Astrocyte (in vitro differentiated cells and primary cell): Measurements from ENCODE around the gene ZC3H12A. TPM values are rescaled to one million over a fixed set of nuclear protein-coding genes. Genes with fewer than 3 reads are reported as not detected.

Experiments used
- DNase-seq: peaks from one replicate; pipeline ENCODE4 v3.0.0-alpha.2; 2010; ENCODE audit warnings: low read depth
- FAIRE-seq: peaks from 2 replicates; lab custom pipeline; 2011; peaks lifted over from hg19 to GRCh38; lab: Jason Lieb, UNC
- H2AFZ ChIP-seq: 2 replicates; pipeline ENCODE4 v1.6.0; 2012; ENCODE audit warnings: low read depth, low read length, inconsistent platforms
- H3K27ac ChIP-seq: 2 replicates; pipeline ENCODE4 v1.5.1; 2011; ENCODE audit warnings: low read depth, low read length, inconsistent platforms
- H3K27me3 ChIP-seq: 2 replicates; pipeline ENCODE4 v1.6.0; 2011; ENCODE audit warnings: low read length, inconsistent platforms; ENCODE audit not compliant: insufficient read depth
- H3K36me3 ChIP-seq: 2 replicates; pipeline ENCODE4 v1.5.1; 2011; ENCODE audit warnings: low read length, inconsistent platforms; ENCODE audit not compliant: insufficient read depth
- H3K4me1 ChIP-seq: 2 replicates; pipeline ENCODE4 v1.5.1; 2011; ENCODE audit warnings: low read length, inconsistent platforms; ENCODE audit not compliant: insufficient read depth
- H3K4me2 ChIP-seq: 2 replicates; pipeline ENCODE4 v1.6.0; 2012; ENCODE audit warnings: low read length, inconsistent platforms
- H3K4me3 ChIP-seq: 2 replicates; pipeline ENCODE4 v1.5.1; 2011; ENCODE audit warnings: low read depth, mild to moderate bottlenecking, low read length, inconsistent platforms; ENCODE audit not compliant: insufficient read depth
- H3K79me2 ChIP-seq: 2 replicates; pipeline ENCODE4 v1.6.0; 2012; ENCODE audit warnings: mild to moderate bottlenecking, low read length, inconsistent platforms; ENCODE audit not compliant: insufficient read depth
- H3K9ac ChIP-seq: 2 replicates; pipeline ENCODE4 v1.6.0; 2012; ENCODE audit warnings: mild to moderate bottlenecking, low read length, inconsistent platforms
- H3K9me3 ChIP-seq: 2 replicates; pipeline ENCODE4 v1.5.1; 2012; ENCODE audit warnings: low read depth, mild to moderate bottlenecking, low read length, inconsistent platforms; ENCODE audit not compliant: insufficient read depth
- H4K20me1 ChIP-seq: 2 replicates; pipeline ENCODE4 v1.6.0; 2012; ENCODE audit warnings: low read length, inconsistent platforms; ENCODE audit not compliant: insufficient read depth
- H3K27ac Mint-ChIP-seq: one replicate; pipeline ENCODE4 v1.8.0; 2021; ENCODE audit warnings: mild to moderate bottlenecking, mixed read lengths; ENCODE audit not compliant: unreplicated experiment
- H3K27me3 Mint-ChIP-seq: one replicate; pipeline ENCODE4 v1.8.0; 2021; ENCODE audit warnings: low read depth, mixed read lengths; ENCODE audit not compliant: unreplicated experiment
- H3K36me3 Mint-ChIP-seq: one replicate; pipeline ENCODE4 v1.8.0; 2021; ENCODE audit warnings: low read depth, mixed read lengths; ENCODE audit not compliant: unreplicated experiment
- H3K4me1 Mint-ChIP-seq: one replicate; pipeline ENCODE4 v1.8.0; 2021; ENCODE audit warnings: low read depth, mixed read lengths; ENCODE audit not compliant: unreplicated experiment
- H3K4me3 Mint-ChIP-seq: one replicate; pipeline ENCODE4 v1.8.0; 2021; ENCODE audit warnings: mild to moderate bottlenecking, moderate library complexity, mixed read lengths; ENCODE audit not compliant: unreplicated experiment
- H3K9me3 Mint-ChIP-seq: one replicate; pipeline ENCODE4 v1.8.0; 2021; ENCODE audit warnings: mild to moderate bottlenecking, mixed read lengths; ENCODE audit not compliant: unreplicated experiment
- EZH2 ChIP-seq: IDR thresholded peaks from 2 replicates; pipeline ENCODE4 v1.6.1; 2012; ENCODE audit warnings: mild to moderate bottlenecking, low read length, inconsistent platforms; ENCODE audit not compliant: insufficient read depth
- total RNA-seq: library from RNA; stranded (reverse); gene quantifications from 2 replicates; pipeline ENCODE4 v1.2.1, GENCODE V29; 2021
- TF ChIP-seq, protein P1 (sequence below): IDR thresholded peaks from 2 replicates; pipeline ENCODE4 v1.5.1; 2011; ENCODE audit warnings: low read depth, mild to moderate bottlenecking, inconsistent platforms, low read length, moderate library complexity; ENCODE audit not compliant: insufficient read depth

ZC3H12A gene
- total RNA-seq, 1 donor from 2014 or later, result 12.1 TPM

DNA sequence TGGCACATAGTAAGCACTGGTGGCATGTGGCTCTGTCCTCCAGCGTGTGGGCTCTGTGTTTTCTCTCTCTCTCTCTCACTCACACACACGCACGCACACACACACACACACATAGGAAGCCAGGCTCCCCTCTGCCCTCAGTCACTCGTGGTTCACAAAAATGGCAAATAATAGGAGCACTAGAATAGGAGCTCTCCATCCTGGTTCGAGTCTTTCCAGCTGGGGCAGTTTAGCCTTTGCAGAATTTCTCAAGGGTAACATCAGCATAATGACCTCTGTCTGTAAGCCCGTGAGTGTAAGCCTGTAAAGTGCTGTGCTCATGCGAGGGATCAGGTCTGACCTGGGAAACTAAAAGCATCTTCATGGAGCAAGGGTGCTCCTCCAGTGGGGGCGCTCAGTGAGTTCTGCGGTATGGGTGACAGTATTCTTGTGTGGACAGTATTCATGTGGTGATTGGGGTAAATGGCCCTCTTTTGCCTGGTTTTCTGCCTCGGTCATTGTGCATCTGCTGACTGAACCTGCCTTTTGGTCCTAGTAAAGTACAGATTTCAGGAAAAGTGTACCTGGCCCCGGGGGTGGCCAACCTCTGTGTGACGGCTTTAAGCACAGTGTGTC is 842 bp upstream of the ZC3H12A start:
- peaks cover 37% of the 10 kb centered on the region for H4K20me1 ChIP-seq
- TF ChIP-seq EZH2, result no peak
- TF ChIP-seq, protein P1, sequence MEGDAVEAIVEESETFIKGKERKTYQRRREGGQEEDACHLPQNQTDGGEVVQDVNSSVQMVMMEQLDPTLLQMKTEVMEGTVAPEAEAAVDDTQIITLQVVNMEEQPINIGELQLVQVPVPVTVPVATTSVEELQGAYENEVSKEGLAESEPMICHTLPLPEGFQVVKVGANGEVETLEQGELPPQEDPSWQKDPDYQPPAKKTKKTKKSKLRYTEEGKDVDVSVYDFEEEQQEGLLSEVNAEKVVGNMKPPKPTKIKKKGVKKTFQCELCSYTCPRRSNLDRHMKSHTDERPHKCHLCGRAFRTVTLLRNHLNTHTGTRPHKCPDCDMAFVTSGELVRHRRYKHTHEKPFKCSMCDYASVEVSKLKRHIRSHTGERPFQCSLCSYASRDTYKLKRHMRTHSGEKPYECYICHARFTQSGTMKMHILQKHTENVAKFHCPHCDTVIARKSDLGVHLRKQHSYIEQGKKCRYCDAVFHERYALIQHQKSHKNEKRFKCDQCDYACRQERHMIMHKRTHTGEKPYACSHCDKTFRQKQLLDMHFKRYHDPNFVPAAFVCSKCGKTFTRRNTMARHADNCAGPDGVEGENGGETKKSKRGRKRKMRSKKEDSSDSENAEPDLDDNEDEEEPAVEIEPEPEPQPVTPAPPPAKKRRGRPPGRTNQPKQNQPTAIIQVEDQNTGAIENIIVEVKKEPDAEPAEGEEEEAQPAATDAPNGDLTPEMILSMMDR, result no peak
- peak overlapping the region; percentile 100 for H3K4me2 ChIP-seq
- peaks cover 58% of the 10 kb centered on the region for H3K79me2 ChIP-seq
- H2AFZ ChIP-seq, result peak overlapping the region; percentile 87
- peak overlapping the region; percentile 92 for H3K27ac ChIP-seq
- H3K4me3 ChIP-seq, result peak overlapping the region; percentile 92
- Mint-ChIP-seq H3K27ac (peak overlapping the region; percentile 64), H3K4me1 (peaks cover 53% of the 10 kb centered on the region), H3K4me3 (peak overlapping the region; percentile 85), H3K36me3 (peaks cover 5% of the 10 kb centered on the region), H3K27me3 (no peaks in the 10 kb centered on the region), H3K9me3 (peaks cover 3% of the 10 kb centered on the region)
- DNase-seq (peak; percentile 16), FAIRE-seq (no peak)
- peak overlapping the region; percentile 89 for H3K9ac ChIP-seq
- peaks cover 74% of the 10 kb centered on the region for H3K4me1 ChIP-seq
- no peaks in the 10 kb centered on the region for H3K27me3 ChIP-seq
- no peaks in the 10 kb centered on the region for H3K9me3 ChIP-seq
- H3K36me3 ChIP-seq, result peaks cover 3% of the 10 kb centered on the region

DNA sequence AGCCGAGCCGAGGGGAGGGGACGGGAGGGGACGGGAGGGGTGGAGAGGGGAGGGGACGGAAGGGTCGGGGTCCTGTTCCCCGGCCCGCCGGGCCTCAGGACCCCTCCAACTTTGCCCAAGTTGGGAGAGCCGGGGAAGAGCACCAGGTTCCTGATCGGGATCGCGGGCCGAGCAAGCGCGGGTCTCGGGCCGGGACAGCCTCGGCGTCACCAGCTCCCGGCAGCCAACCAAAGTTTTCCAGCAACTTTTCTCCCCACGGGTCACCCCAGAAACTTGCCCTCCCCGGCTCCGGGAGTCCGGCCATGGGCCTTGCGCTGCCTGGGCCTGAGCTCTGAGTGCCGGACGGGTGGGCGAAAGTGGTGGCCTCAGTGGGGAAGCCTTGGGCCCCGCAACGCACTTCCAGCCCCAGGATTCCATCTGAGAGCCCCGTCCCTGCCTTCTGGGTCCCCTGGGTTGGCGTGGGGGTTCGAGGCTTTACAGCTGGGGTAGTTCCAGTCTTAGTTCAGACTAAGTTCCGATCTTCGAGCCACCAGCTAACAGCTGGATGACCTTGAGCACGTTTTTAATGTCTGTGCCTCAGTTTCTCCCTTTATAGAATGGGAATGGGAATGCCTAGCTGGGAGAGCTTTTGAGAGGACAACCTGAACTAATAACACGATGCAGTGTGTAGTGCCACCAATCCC is 458 bp downstream of the ZC3H12A start:
- Histone ChIP-seq H3K4me1 (peaks cover 87% of the 10 kb centered on the region), H3K79me2 (peaks cover 71% of the 10 kb centered on the region), H3K9ac (peak overlapping the region; percentile 92), H3K9me3 (no peaks in the 10 kb centered on the region), H3K4me3 (peak overlapping the region; percentile 75), H2AFZ (no peak overlapping the region), H3K27ac (peak overlapping the region; percentile 96), H4K20me1 (peaks cover 38% of the 10 kb centered on the region), H3K27me3 (no peaks in the 10 kb centered on the region), H3K36me3 (peaks cover 3% of the 10 kb centered on the region), H3K4me2 (peak overlapping the region; percentile 100)
- Mint-ChIP-seq H3K9me3 (no peaks in the 10 kb centered on the region), H3K27me3 (no peaks in the 10 kb centered on the region), H3K36me3 (peaks cover 5% of the 10 kb centered on the region), H3K4me3 (peak overlapping the region; percentile 89), H3K4me1 (peaks cover 57% of the 10 kb centered on the region), H3K27ac (peak overlapping the region; percentile 83)
- no peak for DNase-seq
- no peak for FAIRE-seq
- TF ChIP-seq, protein P1, result no peak
- TF ChIP-seq EZH2, result no peak
